ENCODE measurements around the gene MOV10L1. TPM values are rescaled to one million over a fixed set of nuclear protein-coding genes. Genes with fewer than 3 reads are reported as not detected.

MOV10L1 gene
- polyA plus RNA-seq, 3 donors, result 0.18 to 0.35 TPM; not detected in 1

GRCh38 chr22:50067244-50067643, 22.6 kb upstream of the MOV10L1 start:
- H3K9me3 ChIP-seq (replicated peaks in 1 of 2; ENCODE audit: control insufficient read depth in 1 of 2, insufficient read depth in 1 of 2, low read length in 2 of 2), result no peaks in the 10 kb centered on the region
- no peak overlapping the region for H3K9ac ChIP-seq (ENCODE audit: insufficient read depth, low read length, poor library complexity, severe bottlenecking)
- Mint-ChIP-seq H3K27ac (no peak overlapping the region), H3K27me3 (ENCODE audit: low read depth in 3 of 3) (peaks cover 0 to 2% (median 1%) of the 10 kb centered on the region in 3 donors), H3K9me3 (peaks cover 0 to under 1% (median 0%) of the 10 kb centered on the region in 7 donors), H3K4me1 (no peaks in the 10 kb centered on the region), H3K4me3 (no peak overlapping the region), H3K36me3 (peaks cover 4 to 18% of the 10 kb centered on the region in 2 donors)
- H3K79me2 ChIP-seq (ENCODE audit: insufficient read depth, low read length), result no peaks in the 10 kb centered on the region
- TF ChIP-seq, protein P1, sequence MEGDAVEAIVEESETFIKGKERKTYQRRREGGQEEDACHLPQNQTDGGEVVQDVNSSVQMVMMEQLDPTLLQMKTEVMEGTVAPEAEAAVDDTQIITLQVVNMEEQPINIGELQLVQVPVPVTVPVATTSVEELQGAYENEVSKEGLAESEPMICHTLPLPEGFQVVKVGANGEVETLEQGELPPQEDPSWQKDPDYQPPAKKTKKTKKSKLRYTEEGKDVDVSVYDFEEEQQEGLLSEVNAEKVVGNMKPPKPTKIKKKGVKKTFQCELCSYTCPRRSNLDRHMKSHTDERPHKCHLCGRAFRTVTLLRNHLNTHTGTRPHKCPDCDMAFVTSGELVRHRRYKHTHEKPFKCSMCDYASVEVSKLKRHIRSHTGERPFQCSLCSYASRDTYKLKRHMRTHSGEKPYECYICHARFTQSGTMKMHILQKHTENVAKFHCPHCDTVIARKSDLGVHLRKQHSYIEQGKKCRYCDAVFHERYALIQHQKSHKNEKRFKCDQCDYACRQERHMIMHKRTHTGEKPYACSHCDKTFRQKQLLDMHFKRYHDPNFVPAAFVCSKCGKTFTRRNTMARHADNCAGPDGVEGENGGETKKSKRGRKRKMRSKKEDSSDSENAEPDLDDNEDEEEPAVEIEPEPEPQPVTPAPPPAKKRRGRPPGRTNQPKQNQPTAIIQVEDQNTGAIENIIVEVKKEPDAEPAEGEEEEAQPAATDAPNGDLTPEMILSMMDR (IDR thresholded peaks at IDR 0.05), result no peak
- H4K20me1 ChIP-seq (ENCODE audit: insufficient read depth, low read length), result no peaks in the 10 kb centered on the region
- no peak overlapping the region for H3K4me3 ChIP-seq (replicated peaks in 1 of 3; ENCODE audit: low read depth in 2 of 3, low read length in 3 of 3)
- 100% methylated on average over 2 of the region's 8 CpGs for WGBS (ENCODE audit: insufficient coverage)
- H2AFZ ChIP-seq (ENCODE audit: insufficient read depth, low read depth, low read length, poor library complexity, severe bottlenecking), result no peak overlapping the region
- no peaks in the 10 kb centered on the region for H3K4me1 ChIP-seq (ENCODE audit: control insufficient read depth in 1 of 2, insufficient read depth in 2 of 2, low read length in 2 of 2)
- no peaks in the 10 kb centered on the region for H3K36me3 ChIP-seq (replicated peaks in 1 of 2; ENCODE audit: control insufficient read depth in 1 of 2, insufficient read depth in 2 of 2, low read length in 2 of 2)
- H3K27me3 ChIP-seq (ENCODE audit: control insufficient read depth in 2 of 2, insufficient read depth in 2 of 2, low read length in 2 of 2), result no peaks in the 10 kb centered on the region
- H3K27ac ChIP-seq (ENCODE audit: low read depth in 1 of 2, low read length in 2 of 2), result no peak overlapping the region
- no peak overlapping the region for H3K4me2 ChIP-seq (replicated peaks; ENCODE audit: extremely low read depth, low read length, poor library complexity, severe bottlenecking)
- intact Hi-C loops (cut with micrococcal nuclease), result no loop called here
- no peak for DNase-seq

GRCh38 chr22:50068096-50068495, 21.7 kb upstream of the MOV10L1 start:
- H3K79me2 ChIP-seq (ENCODE audit: insufficient read depth, low read length), result no peaks in the 10 kb centered on the region
- H3K27ac ChIP-seq (ENCODE audit: low read depth in 1 of 2, low read length in 2 of 2), result no peak overlapping the region
- H3K4me2 ChIP-seq (replicated peaks; ENCODE audit: extremely low read depth, low read length, poor library complexity, severe bottlenecking), result no peak overlapping the region
- Mint-ChIP-seq H3K4me1 (no peaks in the 10 kb centered on the region), H3K9me3 (no peaks in the 10 kb centered on the region), H3K4me3 (no peak overlapping the region), H3K36me3 (peaks cover 2 to 18% of the 10 kb centered on the region in 2 donors), H3K27ac (no peak overlapping the region), H3K27me3 (ENCODE audit: low read depth in 3 of 3) (peaks cover 0 to 1% (median 0%) of the 10 kb centered on the region in 3 donors)
- no peak overlapping the region for H3K4me3 ChIP-seq (replicated peaks in 1 of 3; ENCODE audit: low read depth in 2 of 3, low read length in 3 of 3)
- 96% methylated on average over 8 of the region's 11 CpGs for WGBS (ENCODE audit: insufficient coverage)
- H3K4me1 ChIP-seq (ENCODE audit: control insufficient read depth in 1 of 2, insufficient read depth in 2 of 2, low read length in 2 of 2), result no peaks in the 10 kb centered on the region
- no peaks in the 10 kb centered on the region for H4K20me1 ChIP-seq (ENCODE audit: insufficient read depth, low read length)
- TF ChIP-seq, protein P1 (IDR thresholded peaks at IDR 0.05), result no peak
- no peaks in the 10 kb centered on the region for H3K9me3 ChIP-seq (replicated peaks in 1 of 2; ENCODE audit: control insufficient read depth in 1 of 2, insufficient read depth in 1 of 2, low read length in 2 of 2)
- intact Hi-C loops (cut with micrococcal nuclease), result no loop called here
- H2AFZ ChIP-seq (ENCODE audit: insufficient read depth, low read depth, low read length, poor library complexity, severe bottlenecking), result no peak overlapping the region
- H3K9ac ChIP-seq (ENCODE audit: insufficient read depth, low read length, poor library complexity, severe bottlenecking), result no peak overlapping the region
- H3K27me3 ChIP-seq (ENCODE audit: control insufficient read depth in 2 of 2, insufficient read depth in 2 of 2, low read length in 2 of 2), result no peaks in the 10 kb centered on the region
- no peak for DNase-seq
- H3K36me3 ChIP-seq (replicated peaks in 1 of 2; ENCODE audit: control insufficient read depth in 1 of 2, insufficient read depth in 2 of 2, low read length in 2 of 2), result no peaks in the 10 kb centered on the region

Data from CD14-positive monocyte (primary cell).